IPS DF 6.9 (cell line): ENCODE results near the gene SPRED2.

Experiments
- DNase-seq: peaks from one replicate; pipeline ENCODE4 v3.0.0-alpha.2; 2013; ENCODE audit warnings: low read depth, low spot score
- H3K27ac ChIP-seq: one replicate; pipeline ENCODE4 v1.5.1; 2013; ENCODE audit warnings: low read length, control low read depth
- H3K27me3 ChIP-seq: 2 replicates; pipeline ENCODE4 v1.6.1; 2013; ENCODE audit warnings: mild to moderate bottlenecking, low read length; ENCODE audit not compliant: control insufficient read depth, insufficient read depth
- H3K36me3 ChIP-seq: 2 replicates; pipeline ENCODE4 v1.6.1; 2013; ENCODE audit warnings: low read length; ENCODE audit not compliant: control insufficient read depth, insufficient read depth
- H3K4me1 ChIP-seq: 2 replicates; pipeline ENCODE4 v1.6.1; 2013; ENCODE audit warnings: low read length; ENCODE audit not compliant: control insufficient read depth, insufficient read depth
- H3K4me3 ChIP-seq: 2 replicates; pipeline ENCODE4 v1.5.1; 2013; ENCODE audit warnings: mild to moderate bottlenecking, low read length
- H3K9me3 ChIP-seq: 2 replicates; pipeline ENCODE4 v1.6.1; 2013; ENCODE audit warnings: low read length, inconsistent platforms; ENCODE audit not compliant: control insufficient read depth, insufficient read depth
- WGBS: extraction: QIAGEN DNeasy Blood & Tissue Kit; methylation state at CpG from one replicate; pipeline ENCODE4 v1.1.7; 2013; ENCODE audit warnings: mixed read lengths, missing lambda C conversion rate; ENCODE audit not compliant: insufficient read length, insufficient coverage; 5-methylcytosine and 5-hydroxymethylcytosine counted together

SPRED2 gene

DNA sequence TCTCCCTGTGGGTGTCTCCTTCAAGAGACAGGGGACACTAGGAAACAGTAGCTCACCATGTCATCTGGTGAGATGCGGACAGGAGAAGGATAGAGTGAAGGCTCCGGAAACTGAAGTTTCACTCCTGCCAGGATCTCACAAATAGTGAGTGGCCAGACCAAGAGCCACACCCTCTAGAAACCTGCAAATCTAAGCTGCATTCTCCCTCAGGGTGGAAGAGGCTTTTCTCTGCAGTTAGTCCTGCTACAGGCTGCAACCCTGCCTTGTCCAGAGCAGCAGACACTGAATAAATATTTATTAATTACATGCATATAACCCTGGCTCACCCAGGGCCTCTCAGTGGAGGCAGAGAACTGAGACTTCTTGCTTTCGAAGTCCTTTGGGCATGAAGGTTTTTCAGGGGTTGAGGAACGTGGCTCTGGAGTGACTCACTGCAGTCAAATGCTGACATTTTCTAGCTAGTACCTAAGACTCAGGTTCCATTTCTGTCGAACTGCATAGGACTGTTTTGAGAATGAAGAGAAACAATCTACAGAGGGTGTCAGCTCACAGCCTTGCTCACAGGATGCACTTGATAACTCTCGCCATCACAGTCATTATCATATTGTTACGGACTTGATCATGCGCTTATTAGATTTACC lies 117.5 kb downstream of the SPRED2 start:
- H3K36me3 ChIP-seq = peaks cover 8% of the 10 kb centered on the region

DNA sequence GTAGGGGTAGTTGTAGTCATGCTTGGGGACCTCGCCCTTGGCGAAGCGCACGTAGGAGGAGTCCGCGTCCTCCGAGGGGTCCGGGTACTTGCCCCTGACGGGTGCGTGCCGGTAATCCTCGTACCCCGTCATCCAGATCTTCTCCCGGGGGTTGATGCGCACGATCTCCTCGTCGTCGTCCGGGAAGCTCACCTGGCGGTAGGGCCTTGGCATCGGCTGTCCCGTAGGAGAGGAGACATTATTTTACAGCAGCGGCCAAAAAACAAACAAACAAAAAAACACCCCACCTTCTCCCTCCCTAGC lies 118.5 kb downstream of the SPRED2 start:
- WGBS = 100% methylated on average over 1 of the region's 24 CpGs
- Histone ChIP-seq H3K27me3 (no peaks in the 10 kb centered on the region), H3K4me1 (no peaks in the 10 kb centered on the region), H3K4me3 (no peak overlapping the region), H3K9me3 (no peaks in the 10 kb centered on the region), H3K36me3 (peaks cover 8% of the 10 kb centered on the region), H3K27ac (no peak overlapping the region)
- DNase-seq = no peak

More for the DNA sequence above, 117.5 kb downstream of the SPRED2 start:
- no CpG with 5 or more reads among the region's 8 CpGs for WGBS
- DNase-seq = no peak
- no peaks in the 10 kb centered on the region for H3K9me3 ChIP-seq
- no peaks in the 10 kb centered on the region for H3K4me1 ChIP-seq
- no peak overlapping the region for H3K4me3 ChIP-seq
- H3K27ac ChIP-seq = no peak overlapping the region
- no peaks in the 10 kb centered on the region for H3K27me3 ChIP-seq

GRCh38 chr2:65313126-65313953 lies 119.1 kb downstream of the SPRED2 start:
- DNase-seq = no peak
- H3K9me3 ChIP-seq = no peaks in the 10 kb centered on the region
- no CpG with 5 or more reads among the region's 52 CpGs for whole genome bisulfite sequencing
- H3K27ac ChIP-seq = no peak overlapping the region
- H3K36me3 ChIP-seq = peaks cover 8% of the 10 kb centered on the region
- no peaks in the 10 kb centered on the region for H3K4me1 ChIP-seq
- no peak overlapping the region for H3K4me3 ChIP-seq
- no peaks in the 10 kb centered on the region for H3K27me3 ChIP-seq

DNA sequence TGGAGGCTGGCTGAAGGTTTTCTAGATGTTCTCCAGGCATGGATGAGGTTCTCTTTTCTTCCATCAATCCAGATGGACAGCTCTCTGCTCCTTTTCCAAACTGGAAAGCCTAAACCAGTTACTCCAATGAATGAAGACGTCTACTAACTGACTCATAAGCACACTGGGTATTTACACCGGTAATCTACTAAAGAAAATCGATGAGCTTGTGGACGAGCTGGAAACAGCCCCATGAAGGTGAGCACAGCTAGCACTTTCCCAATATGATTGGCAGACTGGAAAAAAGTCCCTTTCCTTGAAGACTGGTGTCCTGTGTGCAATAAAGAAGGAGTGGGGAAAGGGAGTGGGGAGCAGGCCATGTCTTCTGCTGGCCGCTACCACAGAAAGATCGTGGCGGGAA lies 120.8 kb downstream of the SPRED2 start:
- WGBS = no CpG with 5 or more reads among the region's 7 CpGs
- peaks cover 8% of the 10 kb centered on the region for H3K36me3 ChIP-seq
- DNase-seq = no peak
- H3K4me3 ChIP-seq = no peak overlapping the region
- H3K27me3 ChIP-seq = no peaks in the 10 kb centered on the region
- H3K9me3 ChIP-seq = no peaks in the 10 kb centered on the region
- H3K27ac ChIP-seq = no peak overlapping the region
- no peaks in the 10 kb centered on the region for H3K4me1 ChIP-seq

GRCh38 chr2:65311049-65311448 lies 121.3 kb downstream of the SPRED2 start:
- no peak for DNase-seq
- no peaks in the 10 kb centered on the region for H3K27me3 ChIP-seq
- peaks cover 8% of the 10 kb centered on the region for H3K36me3 ChIP-seq
- no CpG with 5 or more reads among the region's 6 CpGs for WGBS
- no peaks in the 10 kb centered on the region for H3K4me1 ChIP-seq
- H3K27ac ChIP-seq = no peak overlapping the region
- no peak overlapping the region for H3K4me3 ChIP-seq
- H3K9me3 ChIP-seq = no peaks in the 10 kb centered on the region

DNA sequence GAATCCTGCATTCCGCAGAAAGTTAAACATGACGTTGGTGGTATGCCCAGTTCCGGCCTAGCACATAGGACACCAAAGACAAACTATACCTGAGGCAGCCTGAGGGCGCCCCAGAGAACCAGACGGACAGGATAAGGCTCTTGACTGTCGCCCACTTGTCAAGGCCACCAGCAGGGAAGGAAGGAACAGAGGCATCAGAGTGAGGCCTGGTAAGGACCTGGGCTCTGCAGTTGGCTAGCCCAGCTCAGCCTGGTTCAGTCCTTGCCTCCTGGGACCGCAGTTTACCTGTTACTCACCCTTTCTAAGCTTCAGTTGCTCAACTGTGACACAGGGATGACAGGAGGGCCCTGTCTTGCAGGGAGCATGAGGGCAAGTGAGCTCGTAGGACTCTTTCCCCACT lies 122.7 kb downstream of the SPRED2 start:
- H3K4me3 ChIP-seq = no peak overlapping the region
- H3K4me1 ChIP-seq = no peaks in the 10 kb centered on the region
- no peaks in the 10 kb centered on the region for H3K27me3 ChIP-seq
- H3K27ac ChIP-seq = no peak overlapping the region
- H3K9me3 ChIP-seq = no peaks in the 10 kb centered on the region
- no CpG with 5 or more reads among the region's 8 CpGs for WGBS
- peaks cover 8% of the 10 kb centered on the region for H3K36me3 ChIP-seq
- DNase-seq = no peak

- Histone ChIP-seq H3K36me3 (no peaks in the 10 kb centered on the region), H3K4me3 (no peak overlapping the region), H3K9me3 (no peaks in the 10 kb centered on the region), H3K4me1 (0 out of 2 replicates have a peak, but pooled peaks cover 3% of the 10 kb centered on the region), H3K27me3 (no peaks in the 10 kb centered on the region), H3K27ac (no peak overlapping the region)
- no CpG with 5 or more reads among the region's 2 CpGs for WGBS
- DNase-seq = no peak
Observed at GRCh38 chr2:65305934-65306333, 126.5 kb downstream of the SPRED2 start.

DNA sequence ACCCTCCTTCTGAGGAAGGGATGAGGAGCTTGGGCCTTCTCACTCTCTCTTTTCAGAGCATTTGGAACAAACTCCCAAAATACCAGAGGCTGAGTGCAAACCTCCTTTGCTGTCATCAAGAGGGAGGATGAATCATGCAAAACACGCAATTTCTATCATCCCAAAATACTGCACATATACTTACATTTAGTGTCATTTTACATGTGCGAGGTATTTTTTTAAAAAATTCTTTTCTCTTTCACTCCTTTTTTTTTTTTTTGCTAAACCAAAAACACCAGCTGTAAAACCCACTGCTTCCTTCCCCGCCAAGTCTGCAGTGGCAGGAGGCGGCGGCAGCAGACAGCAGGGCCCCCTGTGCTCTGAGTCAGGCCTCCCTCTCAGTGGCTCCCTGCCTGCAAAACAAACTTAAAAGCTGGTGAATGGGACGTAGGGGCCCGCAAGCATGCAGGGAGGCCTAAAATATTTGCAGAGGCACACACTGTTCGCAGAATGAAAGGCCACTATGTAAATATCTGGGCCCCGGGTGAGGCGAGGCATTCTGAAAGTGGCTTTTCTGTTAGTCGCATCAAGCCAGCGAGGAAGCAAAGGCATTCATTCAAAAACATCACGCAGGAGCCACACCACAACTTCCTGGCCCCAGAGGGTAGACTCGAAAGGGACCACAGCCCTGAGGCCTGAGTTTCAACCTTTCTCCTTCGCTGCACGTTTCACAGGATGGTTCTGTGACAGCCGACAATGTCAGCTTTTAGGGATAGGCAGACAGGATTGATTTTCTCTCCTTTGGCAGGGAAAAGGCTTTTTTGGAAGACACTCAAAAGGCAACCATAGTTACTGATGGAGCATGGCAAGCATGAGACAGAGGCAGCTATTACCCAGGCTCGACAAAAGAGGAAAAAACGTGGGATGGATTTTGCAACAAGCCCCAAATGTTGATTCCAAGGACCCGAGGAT lies 131.4 kb downstream of the SPRED2 start:
- H3K27me3 ChIP-seq = no peaks in the 10 kb centered on the region
- no peaks in the 10 kb centered on the region for H3K9me3 ChIP-seq
- DNase-seq = no peak
- no peak overlapping the region for H3K4me3 ChIP-seq
- no peak overlapping the region for H3K27ac ChIP-seq
- WGBS = no CpG with 5 or more reads among the region's 20 CpGs
- no peaks in the 10 kb centered on the region for H3K36me3 ChIP-seq
- H3K4me1 ChIP-seq = 0 out of 2 replicates have a peak, but pooled peaks cover 3% of the 10 kb centered on the region

DNA sequence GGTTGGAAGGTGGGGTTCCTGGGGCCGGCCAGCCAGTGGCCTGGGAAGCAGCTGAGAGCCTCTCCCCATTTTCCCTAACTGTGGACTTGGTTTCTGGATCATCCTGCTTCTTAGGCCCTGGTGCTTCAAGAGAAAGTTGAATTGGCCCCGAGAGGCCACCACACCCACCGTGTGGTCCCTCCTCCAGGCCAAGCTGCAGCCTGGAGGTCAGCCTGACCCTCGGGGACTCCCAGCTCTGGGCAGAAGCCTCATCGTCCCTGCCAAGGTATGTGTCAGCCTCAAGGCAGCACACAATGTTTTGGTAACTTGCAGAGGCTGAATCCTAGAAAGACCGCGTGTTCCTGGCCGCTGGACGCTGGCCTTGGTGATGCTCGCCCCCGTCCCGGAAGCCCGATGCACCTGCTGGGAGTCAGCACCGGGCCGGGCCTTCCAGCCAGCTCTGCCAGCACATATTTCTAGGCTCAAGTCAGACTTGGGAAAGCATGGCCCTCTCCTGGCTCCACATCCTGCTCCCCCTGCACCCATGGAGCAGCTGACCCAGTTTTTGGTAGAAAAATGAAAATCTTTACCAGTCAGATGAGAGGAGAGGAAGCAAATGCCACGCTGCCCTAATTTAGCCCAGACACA lies 132.2 kb downstream of the SPRED2 start:
- no peaks in the 10 kb centered on the region for H3K27me3 ChIP-seq
- H3K36me3 ChIP-seq = no peaks in the 10 kb centered on the region
- H3K9me3 ChIP-seq = no peaks in the 10 kb centered on the region
- DNase-seq = no peak
- H3K4me3 ChIP-seq = no peak overlapping the region
- no peak overlapping the region for H3K27ac ChIP-seq
- no CpG with 5 or more reads among the region's 16 CpGs for whole genome bisulfite sequencing
- 0 out of 2 replicates have a peak, but pooled peaks cover 3% of the 10 kb centered on the region for H3K4me1 ChIP-seq

DNA sequence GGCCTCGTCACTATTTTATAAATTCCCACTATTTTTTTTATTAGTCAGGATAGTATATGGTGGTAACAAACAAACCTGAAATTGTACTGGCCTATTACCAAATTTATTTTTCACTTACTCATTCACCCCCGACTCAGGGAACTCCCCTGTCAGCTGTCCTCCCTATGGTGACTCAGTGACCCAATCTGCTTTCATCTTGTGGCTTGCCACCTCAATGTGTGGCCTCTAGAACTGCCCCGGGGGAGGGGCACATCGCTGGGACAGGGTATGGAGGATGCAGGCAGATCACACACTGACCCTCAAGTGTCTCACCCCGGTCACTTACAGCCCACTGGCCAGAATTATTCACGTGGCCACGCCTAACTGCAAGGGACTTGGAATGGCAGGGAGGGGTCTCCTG lies 133.2 kb downstream of the SPRED2 start:
- no peak for DNase-seq
- no CpG with 5 or more reads among the region's 7 CpGs for WGBS
- H3K4me1 ChIP-seq = 0 out of 2 replicates have a peak, but pooled peaks cover 3% of the 10 kb centered on the region
- no peak overlapping the region for H3K27ac ChIP-seq
- no peak overlapping the region for H3K4me3 ChIP-seq
- no peaks in the 10 kb centered on the region for H3K9me3 ChIP-seq
- H3K27me3 ChIP-seq = no peaks in the 10 kb centered on the region
- no peaks in the 10 kb centered on the region for H3K36me3 ChIP-seq
